ENCODE measurements around the gene EML4.

Gene EML4

GRCh38 chr2:42239811-42240210, 70.7 kb downstream of the EML4 start:
- H3K4me3 ChIP-seq (ENCODE audit: low read depth, low read length): no peak overlapping the region
- no peak for DNase-seq (ENCODE audit: low read depth)

GRCh38 chr2:42241517-42241916, 72.4 kb downstream of the EML4 start:
- no peak for DNase-seq (ENCODE audit: low read depth)
- no peak overlapping the region for H3K4me3 ChIP-seq (ENCODE audit: low read depth, low read length)
- TF ChIP-seq CTCF (IDR thresholded peaks at IDR 0.05; ENCODE audit: low read depth, low read length, missing control alignments): no peak

More at GRCh38 chr2:42239811-42240210, 70.7 kb downstream of the EML4 start:
- TF ChIP-seq CTCF (IDR thresholded peaks at IDR 0.05; ENCODE audit: low read depth, low read length, missing control alignments): no peak

- no peak overlapping the region for H3K4me3 ChIP-seq (ENCODE audit: low read depth, low read length)
- DNase-seq (ENCODE audit: low read depth): no peak
Measured at GRCh38 chr2:42243297-42243696, 74.1 kb downstream of the EML4 start.

GRCh38 chr2:42244520-42244919, 75.4 kb downstream of the EML4 start:
- DNase-seq (ENCODE audit: low read depth): no peak
- TF ChIP-seq CTCF (IDR thresholded peaks at IDR 0.05; ENCODE audit: low read depth, low read length, missing control alignments): no peak
- H3K4me3 ChIP-seq (ENCODE audit: low read depth, low read length): no peak overlapping the region

More at GRCh38 chr2:42243297-42243696, 74.1 kb downstream of the EML4 start:
- TF ChIP-seq CTCF (IDR thresholded peaks at IDR 0.05; ENCODE audit: low read depth, low read length, missing control alignments): no peak

- DNase-seq (ENCODE audit: low read depth): no peak
- no peak overlapping the region for H3K4me3 ChIP-seq (ENCODE audit: low read depth, low read length)
- TF ChIP-seq CTCF (IDR thresholded peaks at IDR 0.05; ENCODE audit: low read depth, low read length, missing control alignments): no peak
Measured at GRCh38 chr2:42245396-42245795, 76.2 kb downstream of the EML4 start.

- H3K4me3 ChIP-seq (ENCODE audit: low read depth, low read length): no peak overlapping the region
- no peak for TF ChIP-seq CTCF (IDR thresholded peaks at IDR 0.05; ENCODE audit: low read depth, low read length, missing control alignments)
- DNase-seq (ENCODE audit: low read depth): no peak
Measured at GRCh38 chr2:42246562-42246961, 77.4 kb downstream of the EML4 start.

- DNase-seq (ENCODE audit: low read depth): no peak
- TF ChIP-seq CTCF (IDR thresholded peaks at IDR 0.05; ENCODE audit: low read depth, low read length, missing control alignments): no peak
- H3K4me3 ChIP-seq (ENCODE audit: low read depth, low read length): no peak overlapping the region
Measured at GRCh38 chr2:42248846-42249245, 79.7 kb downstream of the EML4 start.
